ENCODE results near the gene FSIP1.

FSIP1 gene

GRCh38 chr15:39792025-39792843, 9.6 kb upstream of the FSIP1 start:
- no peak for DNase-seq

- DNase-seq: no peak
These were observed 7.1 kb upstream of the FSIP1 start for GRCh38 chr15:39789736-39790135.

- no peak for DNase-seq
These were observed 6.3 kb upstream of the FSIP1 start for GRCh38 chr15:39788800-39789565.

- DNase-seq: no peak
These were observed 5.5 kb upstream of the FSIP1 start for GRCh38 chr15:39788108-39788507.

GRCh38 chr15:39787479-39787878, 4.8 kb upstream of the FSIP1 start:
- DNase-seq: no peak

- peak in 1 of 2 donors; percentile 53 for DNase-seq
These were observed 3.9 kb upstream of the FSIP1 start for GRCh38 chr15:39786447-39787056.

- DNase-seq: no peak
These were observed 3.2 kb upstream of the FSIP1 start for GRCh38 chr15:39785841-39786240.

- no peak for DNase-seq
These were observed 2.5 kb upstream of the FSIP1 start for GRCh38 chr15:39785139-39785538.

GRCh38 chr15:39784638-39785037, 2.0 kb upstream of the FSIP1 start:
- no peak for DNase-seq

GRCh38 chr15:39784125-39784524, 1.5 kb upstream of the FSIP1 start:
- DNase-seq: no peak

GRCh38 chr15:39783244-39783820, 691 bp upstream of the FSIP1 start:
- peak in 1 of 2 donors; percentile 9 for DNase-seq

GRCh38 chr15:39781967-39782302, 706 bp downstream of the FSIP1 start:
- DNase-seq: no peak

- DNase-seq: peak in 1 of 2 donors; percentile 3
These were observed 1.3 kb downstream of the FSIP1 start for GRCh38 chr15:39781147-39781966.

- DNase-seq: no peak
These were observed 4.6 kb downstream of the FSIP1 start for GRCh38 chr15:39778021-39778420.

GRCh38 chr15:39777496-39777895, 5.1 kb downstream of the FSIP1 start:
- no peak for DNase-seq

GRCh38 chr15:39776068-39776467, 6.6 kb downstream of the FSIP1 start:
- DNase-seq: no peak

- peak; percentile 9 to 53 for DNase-seq
These were observed 7.9 kb downstream of the FSIP1 start for GRCh38 chr15:39774688-39775267.

- no peak for DNase-seq
These were observed 11.6 kb downstream of the FSIP1 start for GRCh38 chr15:39770748-39771689.

- no peak for DNase-seq
These were observed 14.7 kb downstream of the FSIP1 start for GRCh38 chr15:39767921-39768320.

GRCh38 chr15:39761006-39761405, 21.6 kb downstream of the FSIP1 start:
- no peak for DNase-seq

Measured in CD4-positive, alpha-beta T cell treated with Interferon alpha-2 for 1 hour (primary cell).